ENCODE measurements around the gene CFAP97.
"Not testable (repeated sequence)": the region's sequence is repeated elsewhere in the genome, so short reads cannot be mapped to it uniquely, and the experiment has no call there.

The CFAP97 gene

DNA sequence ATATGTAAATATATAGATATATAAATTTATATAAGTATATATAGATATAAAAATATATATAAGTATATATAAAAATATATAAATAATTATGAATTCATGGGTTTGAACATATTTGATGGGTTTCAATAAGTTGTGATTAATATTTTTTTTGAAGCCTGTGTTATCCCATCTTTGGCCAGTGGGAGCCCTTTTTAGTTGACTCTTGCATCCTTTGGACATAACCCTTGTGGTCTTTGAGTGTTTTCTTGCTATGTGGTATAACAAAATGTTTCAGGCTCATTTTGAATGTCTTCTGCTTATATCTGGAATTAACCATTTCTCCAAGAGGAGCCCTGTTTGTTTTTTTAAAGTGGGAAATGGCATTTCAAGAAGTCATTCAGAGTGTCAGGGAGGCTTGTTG is 20.8 kb upstream of the CFAP97 start:
- DNase-seq (ENCODE audit: low read depth in 4 of 4, low spot score in 1 of 4): no peak

DNA sequence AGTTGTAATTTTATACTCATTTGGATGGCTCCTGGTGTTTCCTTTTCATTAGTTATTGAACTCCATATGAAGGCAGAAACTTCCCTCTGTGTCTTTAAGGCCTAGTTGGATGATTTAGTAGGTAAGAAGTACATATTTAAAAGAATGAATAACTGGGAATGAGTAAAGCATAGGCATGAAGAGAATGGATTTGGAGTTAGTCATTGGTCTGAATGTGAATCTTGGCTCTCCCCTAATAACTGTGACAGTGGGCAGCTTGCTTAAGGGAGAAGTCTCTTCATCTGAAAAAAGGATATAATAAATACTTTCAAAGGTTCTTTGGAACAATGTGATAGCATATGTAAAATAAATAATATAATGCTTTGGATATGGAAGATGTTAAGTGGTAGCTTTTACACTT is 18.8 kb upstream of the CFAP97 start:
- no peak for DNase-seq (ENCODE audit: low read depth in 4 of 4, low spot score in 1 of 4)

DNA sequence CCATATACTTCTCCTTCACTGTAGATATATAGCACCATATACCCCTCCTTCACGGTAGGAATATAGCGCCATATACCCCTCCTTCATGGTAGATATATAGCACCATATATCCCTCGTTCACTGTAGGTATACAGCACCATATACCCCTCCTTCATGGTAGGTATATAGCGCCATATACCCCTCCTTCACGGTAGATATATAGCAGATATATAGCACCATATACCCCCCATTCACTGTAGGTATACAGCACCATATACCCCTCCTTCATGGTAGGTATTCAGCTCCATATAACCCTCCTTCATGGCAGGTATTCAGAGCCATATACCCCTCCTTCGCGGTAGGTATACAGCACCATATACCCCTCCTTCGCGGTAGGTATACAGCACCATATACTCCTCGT is 18.1 kb upstream of the CFAP97 start:
- DNase-seq (ENCODE audit: low read depth in 4 of 4, low spot score in 1 of 4): no peak

DNA sequence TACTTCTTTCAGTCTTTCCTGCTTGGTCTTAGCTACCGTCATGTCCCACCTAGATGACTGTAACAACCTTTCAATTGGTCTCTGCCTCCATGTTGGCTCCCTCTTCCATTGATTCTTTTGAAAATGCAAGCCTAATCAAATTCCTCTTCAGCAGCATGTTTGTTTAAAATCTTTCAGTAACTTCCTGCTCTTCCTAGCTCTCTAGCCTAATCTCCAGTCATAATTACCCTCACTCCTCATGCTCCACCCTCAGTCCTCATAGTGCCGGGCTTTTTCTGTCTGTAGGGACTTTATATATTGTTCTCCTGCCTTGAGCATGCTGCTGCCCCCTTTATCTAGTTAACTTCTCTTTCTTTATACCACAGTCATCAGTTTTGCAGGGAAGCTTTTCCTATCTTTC is 17.7 kb upstream of the CFAP97 start:
- DNase-seq (ENCODE audit: low read depth in 4 of 4, low spot score in 1 of 4): no peak

DNA sequence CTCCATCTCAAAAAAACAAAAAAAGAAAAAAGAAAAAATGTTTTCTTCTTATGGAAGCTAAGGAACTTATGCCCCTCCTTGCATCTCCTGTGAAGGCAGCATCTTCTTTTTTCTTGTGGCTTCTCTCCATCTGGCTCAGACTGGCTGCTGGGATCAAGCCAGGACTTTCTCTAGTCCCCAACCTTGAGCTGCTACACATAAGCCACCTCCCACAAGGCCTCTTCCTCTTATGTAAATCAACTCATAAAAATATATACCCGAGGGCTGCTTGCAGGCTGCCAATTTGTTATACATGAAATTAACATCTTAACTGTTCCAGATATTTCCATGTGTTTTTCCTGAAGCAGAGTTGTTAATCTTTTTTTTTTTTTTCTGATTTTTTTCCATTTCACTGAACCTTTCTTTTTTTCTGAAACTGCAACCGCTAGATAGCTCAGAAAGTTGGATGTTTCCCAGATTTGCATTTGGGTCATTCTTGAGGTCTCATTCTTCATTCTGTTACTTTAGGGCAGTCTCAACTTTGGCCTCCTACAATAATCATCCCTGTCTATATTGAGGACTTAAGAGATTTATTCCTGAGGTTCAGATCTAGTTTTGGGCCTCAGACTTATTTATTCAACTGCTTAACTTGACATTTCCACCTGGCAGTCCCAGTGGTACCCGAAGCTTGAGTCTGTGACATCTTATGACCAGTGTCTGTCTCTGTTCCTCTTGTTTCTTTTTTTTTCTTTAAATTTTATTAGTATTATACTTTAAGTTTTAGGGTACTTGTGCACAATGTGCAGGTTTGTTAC is 15.9 kb upstream of the CFAP97 start:
- DNase-seq (ENCODE audit: low read depth in 4 of 4, low spot score in 1 of 4): no peak

DNA sequence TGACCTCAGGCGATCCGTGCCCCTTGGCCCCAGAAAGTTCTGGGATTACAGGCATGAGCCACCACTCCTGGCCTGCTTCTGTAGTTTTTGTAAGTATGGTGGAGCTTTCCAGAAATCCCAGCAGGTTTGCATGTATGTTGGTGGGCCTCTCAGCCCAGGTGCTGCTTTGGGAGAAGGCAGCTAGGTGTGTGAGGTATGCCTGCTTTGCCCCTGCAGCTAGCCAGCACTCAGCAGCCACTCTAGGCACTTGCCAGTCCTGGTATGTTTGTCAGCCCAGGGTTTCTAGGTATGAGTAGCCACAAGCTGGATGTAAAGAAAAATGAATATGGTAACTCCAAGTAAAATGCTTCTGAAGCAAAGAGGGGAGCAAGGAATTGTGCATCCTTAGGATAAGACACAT is 14.5 kb upstream of the CFAP97 start:
- no peak for DNase-seq (ENCODE audit: low read depth in 4 of 4, low spot score in 1 of 4)

DNA sequence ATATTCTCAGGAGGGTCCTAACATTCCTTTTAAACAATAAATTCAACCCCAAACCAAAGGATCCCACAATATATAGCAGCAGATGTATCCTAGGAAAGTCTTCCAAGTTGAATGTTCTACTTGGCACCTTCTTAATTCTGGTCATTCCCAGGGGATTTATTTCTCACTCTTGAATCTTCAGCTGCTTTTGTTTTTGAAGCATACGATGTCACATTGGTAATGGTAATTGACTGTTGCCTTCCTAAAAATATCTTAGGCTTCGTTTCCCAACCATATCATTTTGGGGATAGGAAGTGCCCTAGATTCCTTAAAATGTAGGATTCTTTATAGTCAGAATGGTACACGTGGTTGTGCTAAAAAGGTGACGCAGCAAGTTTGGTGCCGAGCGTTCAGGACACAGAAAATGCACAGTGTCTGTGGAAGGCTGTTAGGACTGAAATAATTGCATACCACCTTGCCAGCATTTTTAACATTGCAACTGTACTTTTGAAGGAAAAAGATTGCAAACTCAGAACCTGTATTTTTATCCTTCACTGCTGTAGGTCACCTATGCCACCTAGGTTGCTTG is 13.7 kb upstream of the CFAP97 start:
- DNase-seq (ENCODE audit: low read depth in 4 of 4, low spot score in 1 of 4): no peak

DNA sequence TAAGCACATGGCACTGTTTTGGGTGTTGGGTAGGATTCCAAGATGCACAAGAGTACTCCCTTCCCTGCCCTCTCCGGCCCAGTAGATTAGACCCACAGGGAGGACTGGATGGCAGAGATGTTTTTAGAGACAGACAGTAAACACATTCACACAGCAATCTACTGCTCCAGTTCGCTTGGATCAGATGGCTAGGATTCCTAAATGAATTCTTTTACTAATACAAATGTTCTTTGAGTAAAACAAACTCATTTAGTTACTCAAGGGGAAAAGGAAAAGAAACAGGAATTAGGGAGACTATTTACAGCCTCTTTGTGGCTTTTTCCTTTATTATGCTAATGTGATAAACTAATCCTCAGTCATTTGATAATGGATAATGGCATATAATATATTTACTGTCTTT is 11.5 kb upstream of the CFAP97 start:
- DNase-seq (ENCODE audit: low read depth in 4 of 4, low spot score in 1 of 4): no peak

DNA sequence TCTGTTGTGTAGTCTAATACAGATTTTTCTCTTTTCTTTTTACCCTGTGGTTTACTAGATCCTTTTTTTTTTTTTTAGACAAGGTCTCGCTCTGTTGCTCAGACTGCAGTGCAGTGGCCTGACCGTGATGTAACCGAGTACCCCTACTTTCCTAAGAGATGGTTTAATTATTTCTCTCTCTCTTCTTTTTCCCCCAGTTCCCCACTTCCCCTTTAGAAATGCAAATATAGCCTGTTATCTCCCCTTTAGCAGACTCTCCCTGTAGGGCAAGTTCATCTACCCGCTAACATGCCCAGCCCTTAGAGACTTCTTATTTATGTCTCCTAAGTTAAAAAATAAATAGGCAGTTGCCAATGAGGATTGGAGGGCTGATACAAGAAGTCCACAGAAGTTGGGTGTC is 10.1 kb upstream of the CFAP97 start:
- no peak for DNase-seq (ENCODE audit: low read depth in 4 of 4, low spot score in 1 of 4)

DNA sequence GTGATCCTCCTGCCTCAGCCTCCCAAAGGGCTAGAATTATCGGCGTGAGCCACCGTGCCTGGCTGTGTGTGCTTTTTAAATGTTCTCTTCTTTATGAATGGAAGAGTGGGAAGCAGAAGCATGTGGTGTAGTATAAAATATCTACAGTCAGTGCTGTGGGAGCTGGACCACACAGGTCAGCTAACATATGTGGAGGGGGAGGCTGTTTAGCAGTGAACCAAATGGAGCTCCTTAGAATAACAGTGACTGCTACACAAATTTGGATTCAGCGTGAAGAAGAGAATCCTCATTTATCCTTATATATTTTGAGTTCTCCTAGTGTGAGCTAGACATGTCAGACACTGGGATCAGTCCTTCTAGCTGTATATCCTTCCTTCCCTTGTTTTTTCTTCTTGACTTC is 8.8 kb upstream of the CFAP97 start:
- no peak for DNase-seq (ENCODE audit: low read depth in 4 of 4, low spot score in 1 of 4)

DNA sequence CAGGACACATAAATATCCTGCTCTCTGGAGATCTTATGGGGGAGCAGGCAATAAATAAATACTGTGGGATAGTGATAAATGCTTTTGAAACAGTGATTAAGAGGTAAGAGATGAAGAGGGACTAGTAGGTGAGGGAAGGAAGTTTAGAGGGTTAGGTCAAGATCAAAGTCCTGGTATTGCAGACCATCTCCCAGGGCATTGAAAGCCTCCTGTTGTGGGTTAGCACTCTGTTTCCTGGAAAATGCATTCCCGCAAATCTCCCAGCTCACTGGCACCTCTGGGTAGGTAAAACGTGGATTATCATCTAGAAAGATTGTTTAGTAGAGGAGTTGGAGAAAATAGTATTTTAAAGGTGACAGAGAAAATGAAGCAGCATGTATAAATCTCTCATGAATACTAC is 7.8 kb upstream of the CFAP97 start:
- no peak for DNase-seq (ENCODE audit: low read depth in 4 of 4, low spot score in 1 of 4)

DNA sequence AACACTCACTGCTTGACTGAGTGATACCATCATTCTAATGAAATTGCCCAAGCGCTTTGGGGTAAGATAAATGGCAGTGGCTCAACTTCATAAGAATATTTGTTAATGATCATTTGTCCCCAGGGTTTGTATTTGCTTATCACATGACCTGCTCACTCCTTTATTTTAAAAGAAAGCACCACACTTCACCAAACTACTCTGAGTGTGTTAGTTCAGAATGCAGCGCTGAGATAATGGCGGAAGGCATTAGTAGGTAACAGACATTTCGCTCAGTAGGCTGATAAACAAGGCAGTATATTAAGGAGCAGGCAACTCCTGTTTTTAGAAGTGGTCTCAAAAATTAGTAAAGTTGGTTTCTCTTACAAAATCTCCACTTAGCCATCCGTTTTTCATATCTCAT is 7.2 kb upstream of the CFAP97 start:
- no peak for DNase-seq (ENCODE audit: low read depth in 4 of 4, low spot score in 1 of 4)

DNA sequence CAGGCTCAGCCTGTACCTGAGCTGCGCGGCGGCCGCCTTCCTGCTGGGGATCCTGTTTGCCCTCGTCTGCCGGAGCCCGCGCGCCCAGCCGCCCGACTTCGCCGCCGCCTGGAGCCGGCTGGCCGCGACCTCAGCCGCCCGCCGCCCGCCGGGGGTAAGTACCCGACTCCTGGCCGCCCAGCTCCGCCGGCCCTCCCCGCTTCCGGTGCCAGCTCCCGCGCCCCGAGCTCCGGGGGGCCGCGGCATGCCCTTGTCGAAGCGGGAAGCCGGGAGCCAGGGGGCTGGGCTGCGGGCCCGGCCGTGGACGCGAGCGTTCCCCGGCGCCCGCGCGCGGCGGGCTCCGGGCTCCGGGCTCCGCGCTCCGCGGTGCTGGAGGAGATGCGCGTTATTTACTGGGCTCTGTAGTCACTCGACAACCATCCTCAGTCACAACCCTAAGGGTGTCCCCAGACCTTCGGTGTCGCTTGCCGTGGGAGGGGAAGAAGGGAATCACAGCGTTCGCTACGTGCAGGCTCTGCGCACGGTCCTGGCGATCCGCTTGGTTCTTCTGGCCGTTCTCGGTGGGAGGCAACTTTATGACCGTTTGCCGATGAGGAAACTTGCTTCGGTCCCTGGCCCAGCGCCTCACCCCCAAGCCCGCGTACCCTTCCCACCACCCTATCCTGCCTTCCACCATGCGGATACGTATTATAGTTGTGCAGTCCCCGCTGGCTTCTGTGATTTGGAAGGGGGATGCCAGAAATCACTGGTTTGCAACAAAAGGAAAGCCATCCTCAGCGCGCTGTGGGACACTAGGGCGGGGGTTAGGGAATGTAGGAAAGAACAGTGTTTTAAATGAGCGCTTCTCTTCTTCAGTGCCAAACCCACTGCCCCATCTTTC is 6.5 kb upstream of the CFAP97 start:
- peak in 2 of 4 experiments; percentile 20 to 28 for DNase-seq (ENCODE audit: low read depth in 4 of 4, low spot score in 1 of 4)

DNA sequence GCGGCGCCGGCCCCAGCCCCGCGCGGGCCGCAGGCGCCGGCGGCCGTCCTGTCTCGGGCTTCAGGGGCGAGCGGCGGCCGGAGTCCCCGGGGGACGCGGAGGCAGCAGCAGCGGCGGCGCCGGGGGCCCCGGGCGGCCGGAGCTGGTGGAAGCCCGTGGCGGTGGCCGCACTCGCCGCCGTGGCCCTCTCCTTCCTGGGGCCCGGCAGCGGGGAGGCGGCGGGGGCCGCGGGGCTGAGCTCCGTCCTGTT is 6.0 kb upstream of the CFAP97 start:
- DNase-seq (ENCODE audit: low read depth in 4 of 4, low spot score in 1 of 4): not testable (repeated sequence)

DNA sequence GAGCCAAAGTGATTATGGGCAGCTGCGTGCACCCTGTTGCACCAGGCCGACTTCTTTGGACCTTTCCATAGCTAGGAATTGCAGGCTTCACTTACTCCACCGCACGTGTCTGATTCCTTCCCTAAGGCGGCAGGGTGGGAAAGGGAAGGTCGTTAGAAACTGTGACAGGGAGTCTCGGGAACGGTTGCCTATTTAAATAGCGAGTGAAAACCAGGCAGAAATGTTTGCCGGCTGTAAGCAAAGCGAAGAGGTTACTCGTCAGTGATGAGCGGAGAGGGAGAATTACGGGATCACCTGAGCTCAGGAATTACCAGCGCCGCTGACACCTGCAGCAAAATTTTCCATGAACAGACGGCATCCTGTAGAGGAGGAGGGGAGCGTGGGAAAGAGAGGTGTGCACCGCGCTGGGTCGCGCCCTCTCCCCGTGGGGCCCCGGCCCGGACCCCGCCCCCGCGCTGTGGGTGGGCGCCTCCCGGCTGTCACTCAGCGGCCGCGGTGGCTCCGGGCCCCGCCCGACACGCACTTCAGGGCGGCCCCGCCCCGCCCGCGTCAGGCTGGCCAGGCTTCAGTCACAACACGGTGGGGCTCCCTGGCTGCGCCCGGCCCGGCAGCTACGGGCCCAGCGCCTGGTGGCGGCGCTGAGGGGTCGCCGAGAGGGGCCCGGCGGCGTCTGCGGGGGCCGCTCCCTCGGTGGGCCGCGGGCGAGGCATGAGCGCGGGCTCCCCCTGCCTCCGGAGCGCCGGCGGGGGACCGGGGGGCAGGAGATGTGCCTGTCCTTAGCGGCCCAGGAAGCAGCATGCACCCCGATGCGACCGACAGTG is 5.4 kb upstream of the CFAP97 start, which contains the start of gene SNX25:
TSS of gene SNX25 (plus strand) at position 568 of the 821 bp plus-strand sequence. CDS start at position 797, 229 bp downstream.
- DNase-seq (ENCODE audit: low read depth in 4 of 4, low spot score in 1 of 4): peak; percentile 63 to 86 (median 74)

DNA sequence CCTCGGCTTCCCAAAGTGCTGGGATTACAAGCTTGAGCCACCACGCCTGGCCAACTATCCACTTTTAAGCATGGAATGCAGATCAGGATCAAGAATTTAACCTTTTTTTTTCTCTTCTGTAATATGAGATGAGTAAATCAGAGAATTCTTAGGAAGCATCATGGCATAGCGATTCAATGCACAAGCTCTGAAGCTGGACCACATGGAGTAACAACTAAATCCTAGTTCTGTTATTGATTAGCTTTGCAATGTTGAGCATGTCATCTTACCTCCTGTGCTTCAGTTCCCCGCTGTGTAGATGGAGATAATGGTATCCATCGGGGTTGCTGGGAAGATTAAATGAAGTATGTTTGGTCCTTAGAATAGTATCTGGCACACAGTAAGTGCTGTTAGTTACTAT is 3.7 kb upstream of the CFAP97 start:
- DNase-seq (ENCODE audit: low read depth in 4 of 4, low spot score in 1 of 4): no peak

DNA sequence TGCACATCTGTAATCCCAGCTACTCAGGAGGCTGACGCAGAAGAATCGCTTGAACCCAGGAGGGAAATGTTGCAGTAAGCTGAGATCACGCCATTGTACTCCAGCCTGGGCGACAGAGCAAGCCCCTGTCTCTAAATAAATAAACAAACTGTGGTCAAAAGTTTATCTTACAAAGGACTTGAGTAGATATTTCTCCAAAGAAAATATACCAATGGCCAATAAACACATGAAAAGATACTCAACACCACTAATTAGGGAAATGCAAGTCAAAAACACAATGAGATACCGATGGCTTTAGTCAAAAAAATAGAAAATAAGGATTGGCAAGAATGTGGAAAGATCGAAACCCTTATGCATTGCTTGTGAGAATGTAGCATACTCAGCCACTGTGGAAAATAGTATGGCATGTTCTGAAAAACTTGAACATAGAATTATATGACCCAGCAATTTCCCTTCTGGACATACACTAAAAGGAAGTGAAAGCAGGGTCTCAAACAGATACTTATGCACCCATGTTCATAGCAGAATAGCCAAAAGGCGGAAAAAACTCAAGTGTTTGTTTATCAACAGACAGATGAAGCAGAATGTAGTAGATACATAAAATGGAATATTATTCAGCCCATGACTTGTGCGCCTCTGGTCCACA is 2.0 kb upstream of the CFAP97 start:
- no peak for DNase-seq (ENCODE audit: low read depth in 4 of 4, low spot score in 1 of 4)

DNA sequence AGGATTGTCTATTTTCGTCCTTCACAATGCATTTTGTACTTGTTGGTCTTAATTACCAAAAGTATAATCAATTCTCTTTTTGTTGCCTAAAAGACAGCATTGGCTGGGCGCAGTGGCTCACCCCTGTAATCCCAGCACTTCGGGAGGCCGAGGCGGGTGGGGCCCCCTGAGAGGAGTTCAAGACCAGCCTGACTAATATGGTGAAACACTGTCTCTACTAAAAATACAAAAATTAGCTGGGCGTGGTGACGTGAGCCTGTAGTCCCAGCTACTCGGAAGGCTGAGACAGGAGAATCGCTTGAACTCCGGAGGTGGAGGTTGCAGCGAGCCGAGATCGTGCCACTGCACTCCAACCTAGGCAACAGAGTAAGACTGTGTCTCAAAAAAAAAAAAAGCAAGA is 1.3 kb upstream of the CFAP97 start:
- DNase-seq (ENCODE audit: low read depth in 4 of 4, low spot score in 1 of 4): not testable (repeated sequence)

DNA sequence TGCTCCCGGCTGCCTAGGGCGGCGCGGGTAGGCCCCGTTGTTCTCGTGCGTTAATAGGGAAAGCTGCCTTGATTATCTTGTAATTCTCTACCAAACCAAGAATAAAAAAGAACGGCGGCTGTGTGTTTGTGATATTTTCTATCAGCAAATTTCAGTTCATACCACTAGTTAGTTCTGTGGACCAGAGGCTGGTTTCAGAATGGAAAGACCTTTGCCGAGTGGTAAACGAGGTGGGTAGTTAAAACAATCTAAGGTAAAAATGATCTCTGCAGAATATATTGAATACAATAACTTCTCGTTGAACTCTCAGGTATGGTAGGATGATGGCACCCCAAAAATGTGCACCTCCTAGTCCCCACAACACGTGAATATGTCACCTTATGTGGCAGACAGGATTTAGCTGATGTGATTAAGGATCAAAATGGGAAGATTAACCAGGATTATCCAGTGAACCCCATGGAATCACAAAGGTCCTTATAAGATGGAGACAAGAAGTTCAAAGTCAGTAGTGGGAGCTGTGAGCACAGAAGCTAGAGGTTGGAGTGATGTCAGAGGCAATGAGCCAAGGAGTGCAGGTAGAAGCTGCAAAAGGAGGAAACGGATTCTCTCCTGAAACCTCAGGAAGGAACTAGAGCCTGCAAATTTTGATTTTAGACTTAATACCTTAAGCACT is 574 bp upstream of the CFAP97 start:
- DNase-seq (ENCODE audit: low read depth in 4 of 4, low spot score in 1 of 4): no peak

DNA sequence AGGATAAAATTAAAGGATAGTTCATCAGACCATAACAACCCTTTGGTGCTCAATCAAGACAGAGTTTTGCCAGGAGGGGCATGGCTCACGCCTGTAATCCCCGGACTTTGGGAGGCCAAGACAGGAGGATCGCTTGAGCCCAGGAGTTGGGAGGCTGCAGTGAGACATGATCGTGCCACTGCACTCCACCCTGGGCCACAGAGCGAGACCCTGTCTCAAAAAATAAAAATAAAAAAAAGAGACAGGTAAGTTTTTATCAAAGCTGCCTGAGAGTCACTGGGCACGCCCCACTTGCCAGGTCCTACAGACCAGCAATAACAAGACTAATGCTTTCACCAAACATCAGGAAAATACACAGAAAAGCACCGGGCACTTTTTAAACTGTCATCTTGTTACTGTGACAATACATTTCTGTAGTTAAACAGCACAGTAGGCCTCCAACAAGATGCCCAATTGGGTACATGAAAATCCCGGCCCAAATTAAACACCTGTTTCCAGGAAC is 765 bp downstream of the CFAP97 start:
- DNase-seq (ENCODE audit: low read depth in 4 of 4, low spot score in 1 of 4): no peak
